NCI-H526 treated with DMSO at 0.1 percent for 48 hours (cell line): ENCODE data around the gene GLB1L3.
"Not testable (repeated sequence)": the region's sequence is repeated elsewhere in the genome, so short reads cannot be mapped to it uniquely, and the experiment has no call there.

Experiments used
- DNase-seq: peaks from one replicate; lab custom pipeline; 2025; lab: John Stamatoyannopoulos, UW

Gene GLB1L3

GRCh38 chr11:134250675-134251074 is 25.5 kb upstream of the GLB1L3 start:
- no peak for DNase-seq

GRCh38 chr11:134252346-134253187 is 23.6 kb upstream of the GLB1L3 start:
- DNase-seq: peak; percentile 69

GRCh38 chr11:134253188-134253993 is 22.8 kb upstream of the GLB1L3 start, which contains the start of the genes ACAD8 and THYN1:
TSS of gene ACAD8 (plus strand) at chr11:134253568. CDS start at chr11:134253601, 33 bp downstream.
TSS of gene THYN1 (minus strand) at chr11:134253352. CDS start at chr11:134252882, 470 bp downstream.
- DNase-seq: peak; percentile 99

GRCh38 chr11:134254433-134255183 is 21.6 kb upstream of the GLB1L3 start:
- DNase-seq: no peak

GRCh38 chr11:134255184-134255561 is 21.0 kb upstream of the GLB1L3 start:
- not testable (repeated sequence) for DNase-seq

GRCh38 chr11:134257101-134257500 is 19.1 kb upstream of the GLB1L3 start:
- no peak for DNase-seq

GRCh38 chr11:134258577-134258976 is 17.6 kb upstream of the GLB1L3 start:
- no peak for DNase-seq

- DNase-seq: no peak
Observed at GRCh38 chr11:134260503-134260902, 15.7 kb upstream of the GLB1L3 start.

- DNase-seq: no peak
Observed at GRCh38 chr11:134260983-134261382, 15.2 kb upstream of the GLB1L3 start.

GRCh38 chr11:134261626-134262488 is 14.3 kb upstream of the GLB1L3 start:
- DNase-seq: peak; percentile 27

GRCh38 chr11:134264966-134265764 is 11.0 kb upstream of the GLB1L3 start:
- DNase-seq: no peak

- DNase-seq: no peak
Observed at GRCh38 chr11:134266440-134266839, 9.7 kb upstream of the GLB1L3 start.

GRCh38 chr11:134266841-134267251 is 9.3 kb upstream of the GLB1L3 start:
- no peak for DNase-seq

- no peak for DNase-seq
Observed at GRCh38 chr11:134267461-134267860, 8.7 kb upstream of the GLB1L3 start.

GRCh38 chr11:134267966-134268365 is 8.2 kb upstream of the GLB1L3 start:
- DNase-seq: no peak

- DNase-seq: peak; percentile 22
Observed at GRCh38 chr11:134270250-134270714, 5.9 kb upstream of the GLB1L3 start.

- DNase-seq: no peak
Observed at GRCh38 chr11:134271978-134272377, 4.2 kb upstream of the GLB1L3 start.

- peak; percentile 84 for DNase-seq
Observed at GRCh38 chr11:134272381-134273316, 3.5 kb upstream of the GLB1L3 start.

GRCh38 chr11:134273317-134273712 is 2.9 kb upstream of the GLB1L3 start:
- no peak for DNase-seq
